Measurements from ENCODE around the gene ZNF107. TPM values are rescaled to one million over a fixed set of nuclear protein-coding genes. Genes with fewer than 3 reads are reported as not detected.
"Not testable (repeated sequence)": the region's sequence is repeated elsewhere in the genome, so short reads cannot be mapped to it uniquely, and the experiment has no call there.

The ZNF107 gene
- total RNA-seq, 3 donors from 2014 or later = 10.2 to 12.9 (median 10.5) TPM

DNA sequence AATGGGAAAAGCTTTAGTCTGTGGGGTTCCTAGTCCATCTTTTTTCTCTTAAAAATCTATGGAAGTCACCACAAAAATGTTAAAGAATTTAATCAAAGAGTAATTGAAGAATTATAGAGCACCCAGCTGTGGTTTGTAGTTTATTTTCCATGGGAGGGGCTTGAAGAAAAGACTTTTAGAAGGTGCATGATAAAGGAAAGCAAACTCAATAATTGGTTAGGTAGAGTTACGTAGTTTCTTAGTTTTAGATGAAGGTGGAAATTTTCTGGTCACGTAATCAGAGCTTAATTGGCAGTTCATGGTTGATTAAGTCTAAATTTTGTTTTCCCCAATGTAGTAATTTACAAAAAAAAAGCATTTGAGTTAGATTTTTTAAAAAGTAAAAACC, 724 bp downstream of the ZNF107 start:
- no peaks in the 10 kb centered on the region for H3K27me3 Mint-ChIP-seq (ENCODE audit: low read depth)
- H3K9me3 Mint-ChIP-seq = peaks cover 3% of the 10 kb centered on the region
- no peak for DNase-seq
- peaks cover 23% of the 10 kb centered on the region for H3K36me3 Mint-ChIP-seq (ENCODE audit: insufficient read depth)
- no peak for ATAC-seq
- H3K4me3 Mint-ChIP-seq = peak overlapping the region; percentile 97
- H3K4me1 Mint-ChIP-seq (ENCODE audit: low read depth) = peaks cover 56% of the 10 kb centered on the region

DNA sequence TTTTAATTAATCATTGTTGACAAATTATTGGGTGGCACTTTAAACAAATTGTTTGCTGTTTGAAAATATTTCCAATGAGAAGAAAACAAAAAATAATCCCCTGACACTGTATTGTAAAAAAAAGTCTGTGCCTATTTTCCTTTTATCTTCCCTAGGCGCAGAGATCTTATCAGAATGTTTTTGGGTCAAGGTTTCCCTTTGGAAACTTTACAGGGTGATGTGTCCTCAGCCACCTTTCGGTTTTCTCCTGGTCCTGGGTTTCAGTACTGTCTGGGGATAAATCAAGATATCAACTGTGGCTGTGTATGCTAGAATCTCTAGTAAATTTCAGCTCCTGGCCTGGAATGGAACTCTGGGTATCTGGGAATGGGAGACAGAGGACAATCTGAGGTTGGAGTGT, 1.4 kb downstream of the ZNF107 start:
- Mint-ChIP-seq H3K36me3 (ENCODE audit: insufficient read depth) (peaks cover 27% of the 10 kb centered on the region), H3K27me3 (ENCODE audit: low read depth) (no peaks in the 10 kb centered on the region), H3K9me3 (no peaks in the 10 kb centered on the region), H3K4me1 (ENCODE audit: low read depth) (peaks cover 53% of the 10 kb centered on the region), H3K4me3 (peak overlapping the region; percentile 97)
- no peak for ATAC-seq
- DNase-seq = no peak

GRCh38 chr7:64672414-64672813, 6.5 kb downstream of the ZNF107 start:
- H3K27me3 Mint-ChIP-seq (ENCODE audit: low read depth) = no peaks in the 10 kb centered on the region
- peaks cover 73% of the 10 kb centered on the region for H3K4me1 Mint-ChIP-seq (ENCODE audit: low read depth)
- H3K36me3 Mint-ChIP-seq (ENCODE audit: insufficient read depth) = peaks cover 41% of the 10 kb centered on the region
- no peak overlapping the region for H3K4me3 Mint-ChIP-seq
- DNase-seq (no peak), ATAC-seq (no peak)
- H3K9me3 Mint-ChIP-seq = no peaks in the 10 kb centered on the region

DNA sequence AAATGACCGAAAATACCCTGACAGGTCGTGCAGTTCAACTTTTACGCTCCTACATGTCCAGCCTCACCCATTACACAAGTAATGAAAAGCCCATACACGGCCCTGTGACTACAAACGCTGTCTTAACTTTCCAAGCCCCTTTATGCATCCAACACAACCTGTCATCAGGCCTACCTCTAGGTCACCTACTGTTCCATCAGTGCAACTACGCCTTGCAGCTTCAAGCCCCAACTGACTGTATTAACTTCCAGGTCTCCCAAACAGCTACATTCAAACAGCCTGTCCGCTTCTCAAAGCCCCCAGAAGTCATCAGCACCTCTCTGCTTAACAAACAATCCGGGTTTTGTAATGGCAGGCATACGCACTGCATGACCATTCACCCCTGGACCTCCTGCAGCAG, 19.2 kb downstream of the ZNF107 start:
- Mint-ChIP-seq H3K9me3 (peaks cover 25% of the 10 kb centered on the region), H3K4me1 (ENCODE audit: low read depth) (peaks cover 43% of the 10 kb centered on the region), H3K36me3 (ENCODE audit: insufficient read depth) (peaks cover 26% of the 10 kb centered on the region), H3K27me3 (ENCODE audit: low read depth) (no peaks in the 10 kb centered on the region), H3K4me3 (no peak overlapping the region)
- no peak for DNase-seq
- ATAC-seq = no peak

GRCh38 chr7:64685741-64686140, 19.8 kb downstream of the ZNF107 start:
- Mint-ChIP-seq H3K9me3 (peaks cover 25% of the 10 kb centered on the region), H3K4me3 (no peak overlapping the region), H3K36me3 (ENCODE audit: insufficient read depth) (peaks cover 20% of the 10 kb centered on the region), H3K4me1 (ENCODE audit: low read depth) (peaks cover 43% of the 10 kb centered on the region), H3K27me3 (ENCODE audit: low read depth) (no peaks in the 10 kb centered on the region)
- DNase-seq (no peak), ATAC-seq (no peak)

DNA sequence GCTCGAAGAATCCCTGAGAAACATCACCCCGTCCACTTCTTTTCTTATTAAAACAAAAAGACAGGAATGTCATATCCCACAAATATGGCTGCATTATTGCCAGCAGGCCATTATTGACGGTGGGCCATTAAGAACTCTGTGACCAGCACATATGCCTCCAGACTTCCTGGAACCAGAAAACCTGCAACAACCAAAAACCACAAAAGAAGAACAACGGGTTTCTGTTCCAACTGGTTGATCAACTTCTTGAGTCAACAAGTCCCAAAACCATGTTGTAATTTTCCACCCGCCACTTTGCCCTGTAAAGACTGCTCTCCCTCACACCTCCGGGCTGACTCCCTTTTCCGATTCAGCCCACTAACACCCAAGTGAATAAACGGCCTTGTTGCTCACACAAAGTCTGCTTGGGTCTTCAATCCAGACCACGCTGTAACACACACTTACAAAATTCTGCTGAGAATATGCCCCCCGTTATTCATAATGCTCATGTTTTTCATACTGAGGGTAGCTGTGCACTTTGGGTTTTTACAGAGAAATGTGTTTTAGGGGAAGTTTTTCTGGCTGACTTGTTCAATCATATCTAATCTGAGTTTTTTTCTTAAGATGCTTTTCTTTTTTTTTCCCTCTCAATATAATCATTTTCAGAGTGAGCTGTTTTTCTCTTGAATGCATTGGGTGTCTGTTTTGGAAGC, 20.7 kb downstream of the ZNF107 start:
- Mint-ChIP-seq H3K36me3 (ENCODE audit: insufficient read depth) (peaks cover 24% of the 10 kb centered on the region), H3K4me3 (no peak overlapping the region), H3K27me3 (ENCODE audit: low read depth) (no peaks in the 10 kb centered on the region), H3K9me3 (peaks cover 25% of the 10 kb centered on the region), H3K4me1 (ENCODE audit: low read depth) (peaks cover 43% of the 10 kb centered on the region)
- DNase-seq (no peak), ATAC-seq (peak; percentile 64 to 70)

- Mint-ChIP-seq H3K27me3 (ENCODE audit: low read depth) (no peaks in the 10 kb centered on the region), H3K4me1 (ENCODE audit: low read depth) (peaks cover 43% of the 10 kb centered on the region)
These were observed 21.3 kb downstream of the ZNF107 start for GRCh38 chr7:64687249-64687648.

GRCh38 chr7:64688988-64689387, 23.1 kb downstream of the ZNF107 start:
- DNase-seq (no peak), ATAC-seq (no peak)
- peaks cover 38% of the 10 kb centered on the region for H3K36me3 Mint-ChIP-seq (ENCODE audit: insufficient read depth)
- no peaks in the 10 kb centered on the region for H3K27me3 Mint-ChIP-seq (ENCODE audit: low read depth)
- peaks cover 43% of the 10 kb centered on the region for H3K4me1 Mint-ChIP-seq (ENCODE audit: low read depth)
- H3K9me3 Mint-ChIP-seq = peaks cover 25% of the 10 kb centered on the region
- H3K4me3 Mint-ChIP-seq = no peak overlapping the region

More at GRCh38 chr7:64687249-64687648, 21.3 kb downstream of the ZNF107 start:
- Mint-ChIP-seq H3K36me3 (ENCODE audit: insufficient read depth) (peaks cover 30% of the 10 kb centered on the region), H3K4me3 (no peak overlapping the region), H3K9me3 (peaks cover 25% of the 10 kb centered on the region)
- no peak for DNase-seq
- ATAC-seq = no peak

GRCh38 chr7:64691831-64692230, 25.9 kb downstream of the ZNF107 start:
- no peak for ATAC-seq
- H3K36me3 Mint-ChIP-seq (ENCODE audit: insufficient read depth) = peaks cover 52% of the 10 kb centered on the region
- peaks cover 5% of the 10 kb centered on the region for H3K9me3 Mint-ChIP-seq
- H3K27me3 Mint-ChIP-seq (ENCODE audit: low read depth) = no peaks in the 10 kb centered on the region
- DNase-seq = no peak
- no peak overlapping the region for H3K4me3 Mint-ChIP-seq
- H3K4me1 Mint-ChIP-seq (ENCODE audit: low read depth) = peaks cover 17% of the 10 kb centered on the region

- H3K4me3 Mint-ChIP-seq; H3K27me3 Mint-ChIP-seq (ENCODE audit: low read depth); DNase-seq; H3K9me3 Mint-ChIP-seq; ATAC-seq; H3K4me1 Mint-ChIP-seq (ENCODE audit: low read depth): not testable (repeated sequence)
- peaks cover 38% of the 10 kb centered on the region for H3K36me3 Mint-ChIP-seq (ENCODE audit: insufficient read depth)
These were observed 31.9 kb downstream of the ZNF107 start for GRCh38 chr7:64697863-64698262.

- Mint-ChIP-seq H3K9me3 (peaks cover 22% of the 10 kb centered on the region), H3K4me3 (no peak overlapping the region), H3K36me3 (ENCODE audit: insufficient read depth) (peaks cover 31% of the 10 kb centered on the region), H3K27me3 (ENCODE audit: low read depth) (no peaks in the 10 kb centered on the region), H3K4me1 (ENCODE audit: low read depth) (no peaks in the 10 kb centered on the region)
- no peak for ATAC-seq
- DNase-seq = no peak
These were observed 40.8 kb downstream of the ZNF107 start for GRCh38 chr7:64706625-64707292.

DNA sequence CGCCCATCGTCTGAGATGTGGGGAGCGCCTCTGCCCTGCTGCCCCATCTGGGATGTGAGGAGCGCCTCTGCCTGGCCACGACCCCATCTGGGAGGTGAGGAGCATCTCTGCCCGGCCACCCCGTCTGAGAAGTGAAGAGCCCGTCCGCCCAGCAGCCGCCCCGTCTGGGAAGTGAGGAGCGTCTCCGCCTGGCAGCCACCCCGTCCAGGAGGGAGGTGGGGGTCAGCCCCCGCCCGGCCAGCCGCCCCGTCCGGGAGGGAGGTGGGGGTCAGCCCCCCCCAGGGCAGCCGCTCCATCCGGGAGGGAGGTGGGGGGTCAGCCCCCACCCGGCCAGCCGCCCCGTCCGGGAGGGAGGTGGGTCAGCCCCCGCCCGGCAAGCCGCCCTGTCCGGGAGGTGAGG, 52.0 kb downstream of the ZNF107 start:
- peaks cover 12% of the 10 kb centered on the region for H3K9me3 Mint-ChIP-seq
- ATAC-seq; H3K4me3 Mint-ChIP-seq; H3K27me3 Mint-ChIP-seq (ENCODE audit: low read depth); H3K36me3 Mint-ChIP-seq (ENCODE audit: insufficient read depth); H3K4me1 Mint-ChIP-seq (ENCODE audit: low read depth); DNase-seq: not testable (repeated sequence)

- ATAC-seq = no peak
- no peak overlapping the region for H3K4me3 Mint-ChIP-seq
- H3K9me3 Mint-ChIP-seq = peaks cover 32% of the 10 kb centered on the region
- H3K36me3 Mint-ChIP-seq (ENCODE audit: insufficient read depth) = no peaks in the 10 kb centered on the region
- DNase-seq = no peak
- no peaks in the 10 kb centered on the region for H3K4me1 Mint-ChIP-seq (ENCODE audit: low read depth)
- H3K27me3 Mint-ChIP-seq (ENCODE audit: low read depth) = peaks cover 3% of the 10 kb centered on the region
These were observed 63.3 kb downstream of the ZNF107 start for GRCh38 chr7:64729089-64729848.

- H3K4me3 Mint-ChIP-seq = no peak overlapping the region
- H3K36me3 Mint-ChIP-seq (ENCODE audit: insufficient read depth) = no peaks in the 10 kb centered on the region
- DNase-seq (no peak), ATAC-seq (no peak)
- H3K9me3 Mint-ChIP-seq = peaks cover 7% of the 10 kb centered on the region
- H3K4me1 Mint-ChIP-seq (ENCODE audit: low read depth) = no peaks in the 10 kb centered on the region
- H3K27me3 Mint-ChIP-seq (ENCODE audit: low read depth) = peaks cover 3% of the 10 kb centered on the region
These were observed 67.8 kb downstream of the ZNF107 start for GRCh38 chr7:64733550-64734240.
